GM06990 (cell line): ENCODE results near the gene EPHA10.

Source experiments
- DNase-seq: peaks from one replicate; pipeline ENCODE4 v3.0.0-alpha.2; 2011; ENCODE audit not compliant: insufficient read length; ENCODE audit errors: extremely low read depth
- H3K27me3 ChIP-seq: replicated peaks from 2 replicates; pipeline ENCODE4 v1.6.0; 2011; ENCODE audit warnings: low read length; ENCODE audit not compliant: control insufficient read depth, insufficient read depth
- H3K36me3 ChIP-seq: 2 replicates; pipeline ENCODE4 v1.5.1; 2011; ENCODE audit warnings: low read length; ENCODE audit not compliant: control insufficient read depth, insufficient read depth
- H3K4me3 ChIP-seq: replicated peaks from 2 replicates; pipeline ENCODE4 v1.5.1; 2011; ENCODE audit warnings: low read depth, mild to moderate bottlenecking, control low read depth, low read length
- TF ChIP-seq, protein P1 (sequence below): IDR thresholded peaks from 2 replicates; pipeline ENCODE4 v1.5.1; 2011; ENCODE audit warnings: low read length, control low read depth, mild to moderate bottlenecking, inconsistent platforms; ENCODE audit not compliant: insufficient read depth, poor library complexity, severe bottlenecking

EPHA10 gene

DNA sequence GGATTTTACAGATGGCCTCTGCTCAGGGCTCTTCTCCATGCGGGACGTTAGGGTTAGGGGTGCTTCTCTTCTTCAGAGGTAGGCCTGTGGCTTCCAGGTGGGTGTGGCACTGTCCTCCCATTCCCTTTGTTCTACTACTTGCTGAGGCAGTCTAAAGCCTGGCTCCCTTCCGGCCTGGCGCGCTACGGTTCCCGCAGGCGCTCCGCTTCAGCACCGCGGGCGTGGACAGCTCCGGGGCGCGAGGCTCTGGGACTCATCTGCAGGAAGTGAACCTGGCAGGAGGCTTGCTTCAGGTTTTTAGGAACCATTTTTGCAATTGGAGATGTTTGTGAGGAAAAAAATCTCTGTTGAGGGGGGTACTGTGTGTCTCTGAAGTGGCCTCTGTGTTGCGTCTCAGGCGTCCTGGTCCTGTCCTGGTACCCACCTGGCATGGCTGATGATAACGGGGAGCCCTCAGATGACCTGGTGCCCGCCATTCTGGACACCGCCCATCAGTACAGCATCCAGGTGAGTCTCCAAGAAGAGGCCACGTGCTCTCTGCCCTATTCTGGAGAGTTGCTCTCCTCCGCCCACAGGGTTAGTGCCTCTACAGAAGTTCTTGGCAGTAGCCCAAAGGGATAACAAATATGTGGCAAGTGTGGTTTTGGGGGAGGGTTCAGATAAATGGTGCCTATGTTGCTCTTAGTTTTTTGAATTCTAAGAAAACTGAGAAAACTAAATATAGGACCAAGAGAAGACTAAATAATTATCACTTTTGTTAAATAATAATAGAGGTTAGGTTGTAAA, 30.6 kb upstream of the EPHA10 start:
- TF ChIP-seq, protein P1, sequence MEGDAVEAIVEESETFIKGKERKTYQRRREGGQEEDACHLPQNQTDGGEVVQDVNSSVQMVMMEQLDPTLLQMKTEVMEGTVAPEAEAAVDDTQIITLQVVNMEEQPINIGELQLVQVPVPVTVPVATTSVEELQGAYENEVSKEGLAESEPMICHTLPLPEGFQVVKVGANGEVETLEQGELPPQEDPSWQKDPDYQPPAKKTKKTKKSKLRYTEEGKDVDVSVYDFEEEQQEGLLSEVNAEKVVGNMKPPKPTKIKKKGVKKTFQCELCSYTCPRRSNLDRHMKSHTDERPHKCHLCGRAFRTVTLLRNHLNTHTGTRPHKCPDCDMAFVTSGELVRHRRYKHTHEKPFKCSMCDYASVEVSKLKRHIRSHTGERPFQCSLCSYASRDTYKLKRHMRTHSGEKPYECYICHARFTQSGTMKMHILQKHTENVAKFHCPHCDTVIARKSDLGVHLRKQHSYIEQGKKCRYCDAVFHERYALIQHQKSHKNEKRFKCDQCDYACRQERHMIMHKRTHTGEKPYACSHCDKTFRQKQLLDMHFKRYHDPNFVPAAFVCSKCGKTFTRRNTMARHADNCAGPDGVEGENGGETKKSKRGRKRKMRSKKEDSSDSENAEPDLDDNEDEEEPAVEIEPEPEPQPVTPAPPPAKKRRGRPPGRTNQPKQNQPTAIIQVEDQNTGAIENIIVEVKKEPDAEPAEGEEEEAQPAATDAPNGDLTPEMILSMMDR: no peak
- Histone ChIP-seq H3K27me3 (no peaks in the 10 kb centered on the region), H3K4me3 (peak overlapping the region; percentile 77), H3K36me3 (peaks cover 16% of the 10 kb centered on the region)
- peak; percentile 31 for DNase-seq

DNA sequence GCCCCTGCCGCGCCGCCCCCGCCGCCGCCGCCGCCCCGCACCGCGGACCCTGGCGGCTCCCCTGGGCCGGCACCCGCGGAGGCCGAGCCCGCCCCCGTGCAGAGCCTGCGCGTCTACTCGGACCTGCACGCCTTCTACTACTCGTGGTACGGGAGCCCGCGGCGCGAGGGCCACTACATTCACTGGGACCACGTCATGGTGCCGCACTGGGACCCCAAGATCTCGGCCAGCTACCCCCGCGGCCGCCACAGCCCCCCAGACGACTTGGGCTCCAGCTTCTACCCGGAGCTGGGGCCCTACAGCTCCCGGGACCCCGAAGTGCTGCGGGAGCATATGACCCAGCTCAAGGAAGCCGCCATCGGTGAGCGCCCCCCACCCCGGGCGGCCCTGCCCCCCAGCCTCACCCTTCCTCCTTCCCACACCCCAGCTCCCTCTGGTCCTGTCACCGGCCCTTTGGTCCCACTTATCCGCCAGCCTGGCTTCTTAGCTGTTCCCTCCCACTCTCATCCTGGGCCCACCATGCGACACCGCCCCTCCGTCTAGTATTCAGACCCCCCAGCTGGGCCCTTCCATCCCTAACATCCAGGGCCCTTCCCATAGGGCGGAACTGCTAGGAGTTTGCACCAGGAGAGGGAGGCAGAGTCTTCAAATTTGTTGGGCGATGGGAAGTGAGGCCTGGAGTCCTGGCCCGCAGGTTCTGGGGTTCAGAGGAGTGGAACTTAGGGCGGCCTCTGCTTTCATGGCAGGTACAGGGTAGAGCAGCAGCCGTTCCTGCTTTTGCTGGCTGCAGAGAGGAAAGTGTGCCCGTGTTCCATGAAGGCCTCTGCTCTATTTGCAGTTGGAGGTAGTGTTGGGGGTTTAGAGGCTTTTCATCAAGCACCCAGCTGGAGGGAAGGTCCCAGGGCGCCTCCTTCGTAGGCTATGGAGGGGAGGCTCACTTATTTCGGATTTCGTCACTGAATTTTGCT, 29.7 kb upstream of the EPHA10 start:
- TF ChIP-seq, protein P1: no peak
- no peaks in the 10 kb centered on the region for H3K27me3 ChIP-seq
- peak; percentile 12 for DNase-seq
- H3K4me3 ChIP-seq: peak overlapping the region; percentile 77
- H3K36me3 ChIP-seq: peaks cover 10% of the 10 kb centered on the region

DNA sequence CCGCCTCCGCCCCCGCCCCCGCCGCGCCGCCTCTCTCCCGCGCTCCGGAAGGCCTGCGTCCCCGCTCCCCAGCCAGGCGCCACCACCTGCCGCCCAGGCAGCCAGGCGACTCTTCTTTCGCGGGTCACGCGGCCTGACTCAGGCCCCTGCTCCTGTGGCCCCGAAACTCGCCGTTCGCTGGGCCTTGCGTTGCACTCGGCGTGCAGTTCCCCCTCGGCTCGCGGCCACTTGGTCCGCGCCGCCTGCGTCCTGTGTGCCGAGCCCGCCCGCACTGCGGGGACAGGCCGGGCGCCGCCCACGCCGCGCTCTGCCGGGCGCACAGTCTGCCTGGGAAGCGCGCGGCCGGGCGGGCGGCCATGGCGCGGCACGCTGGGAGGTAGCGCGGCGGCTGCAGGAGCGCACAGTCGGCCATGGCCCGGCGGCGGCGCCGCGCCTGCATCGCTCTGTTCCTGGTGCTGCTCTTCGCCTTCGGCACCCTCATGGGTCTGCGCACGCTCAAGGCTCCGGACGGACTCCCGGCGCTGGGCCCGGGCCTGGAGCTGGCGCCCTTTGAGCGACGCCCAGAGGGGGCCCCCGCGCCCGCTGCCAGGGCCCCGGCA, 29.0 kb upstream of the EPHA10 start, which contains the start of gene MANEAL:
Gene MANEAL, plus strand, starts transcription at position 75 of the 599 bp plus-strand sequence. Its CDS starts 336 bp downstream, at position 411.
- Histone ChIP-seq H3K4me3 (peak within 1 kb of the TSS; percentile 77), H3K27me3 (no peaks in the 10 kb centered on the region), H3K36me3 (peaks cover 7% of the 10 kb centered on the region)
- DNase-seq: peak; percentile 85
- TF ChIP-seq, protein P1: no peak

DNA sequence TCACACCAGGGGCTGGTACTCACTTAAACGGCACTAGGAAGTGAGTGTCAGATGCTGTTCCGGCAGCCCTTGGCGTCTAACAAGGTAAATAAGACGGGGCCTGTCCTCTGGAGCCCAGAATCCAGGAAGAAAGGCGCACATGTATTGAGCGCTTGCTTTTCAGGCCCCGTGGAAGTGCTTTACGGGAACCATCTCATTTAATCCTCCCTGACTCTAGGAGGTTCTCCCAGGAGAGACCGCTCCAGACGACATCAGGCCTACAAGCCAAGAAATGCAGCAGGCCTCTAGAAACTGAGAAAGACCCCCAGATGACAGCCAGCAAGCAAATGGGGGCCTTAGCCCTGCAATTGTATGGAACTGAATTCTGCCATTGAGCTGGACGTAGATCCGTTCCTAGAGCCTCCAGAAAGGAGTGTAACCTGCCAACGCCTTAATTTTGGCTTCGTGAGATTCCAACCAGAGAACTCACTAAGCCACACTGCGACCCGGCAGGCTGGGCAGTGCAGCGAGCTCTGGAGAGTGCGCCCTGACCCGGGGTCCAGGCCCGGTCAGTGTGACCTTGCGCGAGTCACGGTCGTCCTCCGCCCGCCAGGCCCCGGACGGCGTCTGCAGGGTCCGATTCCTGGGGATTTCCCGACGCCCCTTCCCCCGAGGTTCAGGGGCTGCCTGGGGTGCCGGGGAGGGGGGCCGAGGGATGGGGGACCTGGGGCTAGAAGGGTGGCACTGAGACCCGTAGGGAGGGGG, 28.2 kb upstream of the EPHA10 start:
- TF ChIP-seq, protein P1: no peak
- no peak for DNase-seq
- H3K27me3 ChIP-seq: no peaks in the 10 kb centered on the region
- H3K4me3 ChIP-seq: peak overlapping the region; percentile 77
- H3K36me3 ChIP-seq: peaks cover 5% of the 10 kb centered on the region

DNA sequence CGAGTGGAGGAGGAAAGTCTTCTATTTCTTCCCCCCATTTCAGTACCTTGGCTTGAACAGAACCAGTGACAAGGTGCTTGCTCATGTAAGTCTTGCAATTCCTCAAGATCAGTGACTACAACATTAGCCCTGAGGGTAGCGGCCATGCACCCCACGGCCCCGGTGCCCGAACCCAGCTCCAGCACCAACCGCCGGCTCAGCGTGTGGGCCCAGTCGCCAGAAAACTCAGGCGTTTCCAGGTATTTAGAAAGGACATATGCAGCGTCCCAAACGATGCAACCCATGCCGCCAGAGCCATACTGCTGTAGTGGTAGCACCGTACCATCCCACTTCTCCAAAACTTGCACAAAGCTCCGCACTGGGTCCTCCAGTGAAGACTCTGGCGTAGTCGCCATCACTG, 17.6 kb upstream of the EPHA10 start:
- Histone ChIP-seq H3K27me3 (no peaks in the 10 kb centered on the region), H3K4me3 (no peak overlapping the region), H3K36me3 (no peaks in the 10 kb centered on the region)
- DNase-seq: no peak
- TF ChIP-seq, protein P1: no peak
